Measurements from ENCODE around the gene THRB.

DNA sequence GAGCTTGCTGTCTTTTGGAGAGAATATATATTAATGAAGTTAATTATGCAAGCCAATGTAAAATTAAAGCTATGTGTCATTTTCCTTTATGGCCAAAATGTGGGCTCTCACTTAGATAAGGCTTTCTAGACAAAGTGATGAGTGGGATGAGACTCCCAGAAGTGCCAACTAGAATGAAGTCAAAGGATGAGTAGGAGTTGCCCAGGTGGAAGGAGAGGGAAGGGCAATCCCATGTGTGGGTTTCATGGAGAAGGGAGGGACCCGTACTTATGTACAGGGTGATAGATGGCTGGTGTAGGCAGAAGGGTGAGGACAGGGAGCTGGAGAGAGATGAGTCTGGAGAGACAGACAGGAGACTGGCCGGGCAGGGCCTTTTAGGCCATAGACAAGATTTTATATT is 239.2 kb downstream of the THRB start:
- TF ChIP-seq POLR2A (IDR thresholded peaks at IDR 0.05) = no peak
- TF ChIP-seq, protein P1, sequence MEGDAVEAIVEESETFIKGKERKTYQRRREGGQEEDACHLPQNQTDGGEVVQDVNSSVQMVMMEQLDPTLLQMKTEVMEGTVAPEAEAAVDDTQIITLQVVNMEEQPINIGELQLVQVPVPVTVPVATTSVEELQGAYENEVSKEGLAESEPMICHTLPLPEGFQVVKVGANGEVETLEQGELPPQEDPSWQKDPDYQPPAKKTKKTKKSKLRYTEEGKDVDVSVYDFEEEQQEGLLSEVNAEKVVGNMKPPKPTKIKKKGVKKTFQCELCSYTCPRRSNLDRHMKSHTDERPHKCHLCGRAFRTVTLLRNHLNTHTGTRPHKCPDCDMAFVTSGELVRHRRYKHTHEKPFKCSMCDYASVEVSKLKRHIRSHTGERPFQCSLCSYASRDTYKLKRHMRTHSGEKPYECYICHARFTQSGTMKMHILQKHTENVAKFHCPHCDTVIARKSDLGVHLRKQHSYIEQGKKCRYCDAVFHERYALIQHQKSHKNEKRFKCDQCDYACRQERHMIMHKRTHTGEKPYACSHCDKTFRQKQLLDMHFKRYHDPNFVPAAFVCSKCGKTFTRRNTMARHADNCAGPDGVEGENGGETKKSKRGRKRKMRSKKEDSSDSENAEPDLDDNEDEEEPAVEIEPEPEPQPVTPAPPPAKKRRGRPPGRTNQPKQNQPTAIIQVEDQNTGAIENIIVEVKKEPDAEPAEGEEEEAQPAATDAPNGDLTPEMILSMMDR (IDR thresholded peaks at IDR 0.05) = no peak
